Activated B cell treated with CpG ODN at 0.5 μM for 24 hours (primary cell): ENCODE results near the gene CENPP. TPM values are rescaled to one million over a fixed set of nuclear protein-coding genes. Genes with fewer than 3 reads are reported as not detected.

Experiments
- ATAC-seq: fragments of 200-7000 bp; cut with Tn5 transposase; one replicate; pipeline ENCODE4 v1.10.0; 2021; ENCODE audit warnings: low read depth, mild to moderate bottlenecking, moderate library complexity
- CTCF ChIA-PET: fragments of 350-600 bp; sonication (Branson Sonifier 250); formaldehyde crosslinking; loops from one replicate; lab custom pipeline; 2021; ENCODE audit warnings: antibody characterized with exemption; lab: Charles Lee
- POLR2A ChIA-PET: fragments of 350-600 bp; sonication (Branson Sonifier 250); formaldehyde crosslinking; loops from one replicate; lab custom pipeline; 2021; ENCODE audit warnings: antibody characterized with exemption; lab: Charles Lee
- DNase-seq: peaks from one replicate; pipeline ENCODE4 v3.0.0; 2022
- H3K27ac Mint-ChIP-seq: one replicate; pipeline ENCODE4 v1.8.0; 2020; ENCODE audit warnings: mixed read lengths
- H3K27me3 Mint-ChIP-seq: one replicate; pipeline ENCODE4 v1.8.0; 2021; ENCODE audit warnings: mixed read lengths
- H3K36me3 Mint-ChIP-seq: one replicate; pipeline ENCODE4 v1.8.0; 2021; ENCODE audit warnings: low read depth, mixed read lengths
- H3K4me1 Mint-ChIP-seq: one replicate; pipeline ENCODE4 v1.8.0; 2021; ENCODE audit warnings: mixed read lengths
- H3K4me3 Mint-ChIP-seq: one replicate; pipeline ENCODE4 v1.8.0; 2020; ENCODE audit warnings: mild to moderate bottlenecking, mixed read lengths
- H3K9me3 Mint-ChIP-seq: one replicate; pipeline ENCODE4 v1.8.0; 2020; ENCODE audit warnings: mixed read lengths
- intact Hi-C: fragments of 100-400 bp; cut with micrococcal nuclease; formaldehyde crosslinking; loops from one replicate; pipeline ENCODE4 v1.15.1; 2024
- total RNA-seq: library from RNA; stranded (reverse); gene quantifications from 2 replicates; pipeline ENCODE4 v1.2.3, GENCODE V29; 2022
- TF ChIP-seq, protein P1 (sequence below): fragments of 200-600 bp; IDR thresholded peaks from one replicate; pipeline ENCODE4 v1.8.0; 2022; ENCODE audit warnings: antibody characterized with exemption, mild to moderate bottlenecking

Gene CENPP
- total RNA-seq, 1 donor from 2014 or later: 5.7 TPM

DNA sequence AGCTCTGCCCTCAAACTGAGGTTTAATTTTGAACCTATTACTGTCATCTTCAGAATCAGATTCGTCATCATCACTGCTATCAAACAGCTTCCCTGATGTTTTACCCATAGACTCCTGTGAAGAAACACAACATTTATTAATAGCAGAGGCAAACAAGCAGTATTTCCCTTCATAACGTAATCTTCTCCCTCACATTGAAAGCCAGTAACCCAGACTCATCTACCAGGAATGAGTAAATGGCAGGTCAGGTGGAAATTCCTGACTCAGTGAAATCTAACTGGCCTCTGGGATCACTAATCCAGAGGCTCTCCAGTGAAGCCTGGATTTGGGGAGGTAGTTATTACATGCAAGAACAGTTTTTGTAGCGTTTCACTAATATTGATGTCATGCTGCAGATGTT lies 15.2 kb upstream of the CENPP start:
- ATAC-seq (no peak), DNase-seq (no peak)
- Mint-ChIP-seq H3K4me1 (peaks cover 13% of the 10 kb centered on the region), H3K27me3 (no peaks in the 10 kb centered on the region), H3K9me3 (no peaks in the 10 kb centered on the region), H3K4me3 (no peak overlapping the region), H3K36me3 (peaks cover 79% of the 10 kb centered on the region), H3K27ac (no peak overlapping the region)
- intact Hi-C loops: no loop called here
- TF ChIP-seq, protein P1, sequence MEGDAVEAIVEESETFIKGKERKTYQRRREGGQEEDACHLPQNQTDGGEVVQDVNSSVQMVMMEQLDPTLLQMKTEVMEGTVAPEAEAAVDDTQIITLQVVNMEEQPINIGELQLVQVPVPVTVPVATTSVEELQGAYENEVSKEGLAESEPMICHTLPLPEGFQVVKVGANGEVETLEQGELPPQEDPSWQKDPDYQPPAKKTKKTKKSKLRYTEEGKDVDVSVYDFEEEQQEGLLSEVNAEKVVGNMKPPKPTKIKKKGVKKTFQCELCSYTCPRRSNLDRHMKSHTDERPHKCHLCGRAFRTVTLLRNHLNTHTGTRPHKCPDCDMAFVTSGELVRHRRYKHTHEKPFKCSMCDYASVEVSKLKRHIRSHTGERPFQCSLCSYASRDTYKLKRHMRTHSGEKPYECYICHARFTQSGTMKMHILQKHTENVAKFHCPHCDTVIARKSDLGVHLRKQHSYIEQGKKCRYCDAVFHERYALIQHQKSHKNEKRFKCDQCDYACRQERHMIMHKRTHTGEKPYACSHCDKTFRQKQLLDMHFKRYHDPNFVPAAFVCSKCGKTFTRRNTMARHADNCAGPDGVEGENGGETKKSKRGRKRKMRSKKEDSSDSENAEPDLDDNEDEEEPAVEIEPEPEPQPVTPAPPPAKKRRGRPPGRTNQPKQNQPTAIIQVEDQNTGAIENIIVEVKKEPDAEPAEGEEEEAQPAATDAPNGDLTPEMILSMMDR: no peak
- ChIA-PET CTCF (no interaction called here), POLR2A (no interaction called here)

DNA sequence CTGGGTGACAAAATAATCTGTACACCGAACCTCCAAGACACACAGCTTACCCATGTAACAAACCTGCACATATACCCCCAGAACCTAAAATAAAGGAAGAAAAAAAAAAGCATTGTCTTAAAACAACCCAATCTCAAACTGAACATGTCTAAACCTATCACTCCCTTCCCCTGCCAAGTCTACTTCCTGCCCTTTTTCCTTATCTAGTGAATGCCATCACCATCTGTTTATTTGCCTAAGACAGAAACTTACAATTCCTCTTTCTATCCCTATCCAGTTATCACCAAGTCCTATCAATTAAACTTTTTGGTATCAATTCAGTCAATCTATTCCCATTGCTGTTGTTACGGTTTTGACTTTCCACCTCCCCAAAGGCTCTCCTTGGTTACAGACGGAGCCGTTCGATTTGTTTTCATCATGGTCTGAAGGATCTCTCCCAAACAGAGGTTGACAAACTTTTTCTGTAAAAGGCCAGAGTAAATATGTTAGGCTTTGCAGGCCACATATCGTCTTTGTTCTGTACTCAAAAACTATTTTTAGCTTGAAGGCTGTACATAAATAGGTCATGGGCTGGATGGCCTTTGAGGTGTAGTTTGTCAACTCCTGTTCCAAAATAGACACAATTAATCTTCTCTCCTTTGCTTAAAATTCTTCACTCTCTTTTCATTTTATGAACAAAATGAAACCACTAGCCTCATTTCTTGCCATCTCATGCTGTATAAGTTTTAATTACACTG lies 12.7 kb upstream of the CENPP start:
- Mint-ChIP-seq H3K4me1 (peaks cover 13% of the 10 kb centered on the region), H3K9me3 (no peaks in the 10 kb centered on the region), H3K36me3 (peaks cover 78% of the 10 kb centered on the region), H3K27ac (no peak overlapping the region), H3K27me3 (no peaks in the 10 kb centered on the region), H3K4me3 (no peak overlapping the region)
- TF ChIP-seq, protein P1: no peak
- CTCF ChIA-PET: no interaction called here
- POLR2A ChIA-PET: no interaction called here
- intact Hi-C loops: no loop called here
- DNase-seq: no peak
- no peak for ATAC-seq

DNA sequence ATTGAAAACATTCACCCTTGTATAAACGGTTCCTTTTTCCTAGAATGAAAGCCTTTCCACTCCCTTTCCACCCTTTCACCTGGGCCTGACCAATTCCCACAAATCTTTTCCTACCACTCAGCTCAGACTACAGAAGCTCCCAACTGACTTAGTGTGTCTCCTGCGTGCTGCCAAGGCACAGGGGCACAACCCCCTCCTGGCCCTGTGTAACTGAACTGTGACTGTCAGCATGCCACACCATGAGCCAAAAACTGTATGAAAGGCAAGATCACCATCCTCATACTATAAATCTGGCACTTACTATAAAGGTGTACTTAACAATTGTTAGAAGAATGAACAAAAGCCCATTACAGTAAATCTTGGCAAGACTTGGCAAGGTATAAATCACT lies 12.1 kb upstream of the CENPP start:
- no peak overlapping the region for H3K4me3 Mint-ChIP-seq
- no peaks in the 10 kb centered on the region for H3K9me3 Mint-ChIP-seq
- ChIA-PET POLR2A (interaction anchor here (0.5 kb wide), 1 partner anchor 389 kb away, joined by 15 read pairs; no protein-coding TSS in a partner anchor), CTCF (no interaction called here)
- DNase-seq: no peak
- no peaks in the 10 kb centered on the region for H3K27me3 Mint-ChIP-seq
- intact Hi-C loops: no loop called here
- no peak overlapping the region for H3K27ac Mint-ChIP-seq
- no peak for ATAC-seq
- H3K36me3 Mint-ChIP-seq: peaks cover 78% of the 10 kb centered on the region
- TF ChIP-seq, protein P1: no peak
- H3K4me1 Mint-ChIP-seq: peaks cover 13% of the 10 kb centered on the region

DNA sequence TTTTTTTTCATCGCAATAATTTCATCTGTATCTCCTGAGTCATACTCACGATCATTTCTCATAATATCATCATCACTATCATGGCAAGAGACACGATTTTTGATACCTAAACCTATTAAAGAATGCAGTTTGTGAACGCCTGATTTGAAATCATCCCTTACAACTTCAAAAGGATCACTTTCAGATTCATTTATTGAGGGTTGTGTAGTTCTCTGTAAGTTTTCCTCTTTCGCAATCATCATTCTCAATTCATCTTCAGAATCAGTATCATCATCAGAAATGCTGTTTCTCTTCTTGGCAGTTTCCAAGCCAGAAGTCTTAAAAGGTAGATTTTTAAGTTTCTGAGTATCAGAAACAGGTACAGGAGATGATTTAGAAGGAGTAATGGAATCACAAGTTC lies 10.3 kb upstream of the CENPP start:
- ChIA-PET POLR2A (no interaction called here), CTCF (no interaction called here)
- intact Hi-C loops: loop anchor here (1.0 kb wide), 1 partner anchor 10 kb away; the partner anchor contains the start of genes CENPP and NOL8
- TF ChIP-seq, protein P1: no peak
- H3K36me3 Mint-ChIP-seq: peaks cover 76% of the 10 kb centered on the region
- peaks cover 13% of the 10 kb centered on the region for H3K4me1 Mint-ChIP-seq
- H3K4me3 Mint-ChIP-seq: no peak overlapping the region
- DNase-seq (no peak), ATAC-seq (no peak)
- no peak overlapping the region for H3K27ac Mint-ChIP-seq
- H3K27me3 Mint-ChIP-seq: no peaks in the 10 kb centered on the region
- no peaks in the 10 kb centered on the region for H3K9me3 Mint-ChIP-seq

DNA sequence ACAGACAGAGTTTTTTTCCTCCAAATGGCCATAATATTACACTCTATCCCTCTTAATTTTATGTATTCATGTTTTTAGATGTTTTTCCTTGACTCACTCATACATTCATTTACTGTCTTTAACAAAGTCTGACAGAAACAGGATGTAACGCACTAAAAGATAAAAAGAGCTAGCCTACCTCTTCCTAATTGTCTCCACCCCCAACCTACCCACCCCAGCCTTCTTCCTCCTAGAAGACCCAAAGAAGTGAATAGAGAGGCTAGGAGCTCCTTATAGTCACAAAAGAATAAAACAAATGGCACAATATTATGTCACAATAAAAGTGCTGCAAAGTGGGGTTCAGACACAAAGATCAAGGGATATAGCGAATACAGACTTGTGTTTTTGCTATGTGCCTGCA lies 1.3 kb upstream of the CENPP start:
- POLR2A ChIA-PET: interaction anchor here (2.2 kb wide), 1 partner anchor 346 kb away, joined by 19 read pairs; the partner anchor contains the start of gene IPPK
- Mint-ChIP-seq H3K36me3 (peaks cover 45% of the 10 kb centered on the region), H3K27ac (peak overlapping the region; percentile 98), H3K27me3 (no peaks in the 10 kb centered on the region), H3K9me3 (no peaks in the 10 kb centered on the region), H3K4me3 (peak overlapping the region; percentile 98), H3K4me1 (peaks cover 27% of the 10 kb centered on the region)
- TF ChIP-seq, protein P1: no peak
- CTCF ChIA-PET: no interaction called here
- intact Hi-C loops: loop anchor here (5.0 to 10.0 kb wide), 4 partner anchors 42 to 610 kb away; partner anchors contain the start of gene ZNF484
- ATAC-seq: no peak
- no peak for DNase-seq
